GM20000 (cell line): Measurements from ENCODE around the gene RTP5.

ENCODE experiments used
- DNase-seq: peaks from one replicate; pipeline ENCODE4 v3.0.0; 2012; ENCODE audit warnings: low spot score
- CTCF ChIP-seq: IDR thresholded peaks from 2 replicates; pipeline ENCODE4 v1.5.1; 2012; ENCODE audit warnings: mild to moderate bottlenecking, control low read depth; ENCODE audit errors: extremely low read depth, missing control alignments

Gene RTP5

DNA sequence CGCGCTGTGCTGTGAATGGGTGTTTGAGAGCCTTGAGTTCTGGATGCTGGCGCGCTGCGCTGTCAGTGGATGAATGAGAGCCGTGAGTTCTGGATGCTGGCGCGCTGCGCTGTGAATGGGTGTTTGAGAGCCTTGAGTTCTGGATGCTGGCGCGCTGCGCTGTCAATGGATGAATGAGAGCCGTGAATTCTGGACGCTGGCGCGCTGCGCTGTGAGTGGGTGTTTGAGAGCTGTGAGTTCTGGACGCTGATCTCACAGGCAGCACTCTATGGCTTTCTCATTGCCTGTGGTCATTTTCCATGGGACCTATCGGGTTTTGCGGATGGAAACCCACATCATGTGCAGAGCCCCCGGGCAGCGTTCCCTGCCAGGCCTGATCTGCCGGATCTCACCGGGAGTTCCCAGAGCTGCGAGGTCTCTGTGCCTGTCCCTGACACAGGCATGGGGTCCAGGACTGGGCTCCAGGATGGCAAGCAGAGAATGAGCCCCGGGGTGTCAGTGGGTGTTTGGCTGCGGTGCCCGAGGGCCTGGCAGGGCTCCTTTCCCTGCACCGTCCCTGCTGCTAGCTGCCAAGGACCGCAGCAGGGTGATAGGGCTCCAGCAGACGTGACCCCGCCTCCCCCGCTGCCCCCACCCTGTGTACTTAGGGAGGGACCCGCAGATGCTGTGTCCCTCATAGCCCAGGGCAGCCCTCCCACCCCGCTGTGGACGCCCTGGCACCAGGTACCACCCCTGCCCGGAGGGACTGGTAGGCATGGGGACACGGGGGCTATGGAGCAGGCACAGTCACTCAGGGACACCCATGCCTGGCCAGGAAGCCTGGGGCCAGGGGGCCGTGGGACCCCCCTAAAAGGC lies 20.5 kb upstream of the RTP5 start:
- no peak for TF ChIP-seq CTCF
- peak; percentile 13 for DNase-seq

GRCh38 chr2:241849616-241850543 lies 19.6 kb upstream of the RTP5 start:
- no peak for TF ChIP-seq CTCF
- DNase-seq: peak; percentile 23

- DNase-seq: no peak
- TF ChIP-seq CTCF: no peak
Observed at GRCh38 chr2:241850544-241851324, 18.8 kb upstream of the RTP5 start.

GRCh38 chr2:241851325-241852115 lies 18.0 kb upstream of the RTP5 start:
- no peak for TF ChIP-seq CTCF
- DNase-seq: peak; percentile 30

DNA sequence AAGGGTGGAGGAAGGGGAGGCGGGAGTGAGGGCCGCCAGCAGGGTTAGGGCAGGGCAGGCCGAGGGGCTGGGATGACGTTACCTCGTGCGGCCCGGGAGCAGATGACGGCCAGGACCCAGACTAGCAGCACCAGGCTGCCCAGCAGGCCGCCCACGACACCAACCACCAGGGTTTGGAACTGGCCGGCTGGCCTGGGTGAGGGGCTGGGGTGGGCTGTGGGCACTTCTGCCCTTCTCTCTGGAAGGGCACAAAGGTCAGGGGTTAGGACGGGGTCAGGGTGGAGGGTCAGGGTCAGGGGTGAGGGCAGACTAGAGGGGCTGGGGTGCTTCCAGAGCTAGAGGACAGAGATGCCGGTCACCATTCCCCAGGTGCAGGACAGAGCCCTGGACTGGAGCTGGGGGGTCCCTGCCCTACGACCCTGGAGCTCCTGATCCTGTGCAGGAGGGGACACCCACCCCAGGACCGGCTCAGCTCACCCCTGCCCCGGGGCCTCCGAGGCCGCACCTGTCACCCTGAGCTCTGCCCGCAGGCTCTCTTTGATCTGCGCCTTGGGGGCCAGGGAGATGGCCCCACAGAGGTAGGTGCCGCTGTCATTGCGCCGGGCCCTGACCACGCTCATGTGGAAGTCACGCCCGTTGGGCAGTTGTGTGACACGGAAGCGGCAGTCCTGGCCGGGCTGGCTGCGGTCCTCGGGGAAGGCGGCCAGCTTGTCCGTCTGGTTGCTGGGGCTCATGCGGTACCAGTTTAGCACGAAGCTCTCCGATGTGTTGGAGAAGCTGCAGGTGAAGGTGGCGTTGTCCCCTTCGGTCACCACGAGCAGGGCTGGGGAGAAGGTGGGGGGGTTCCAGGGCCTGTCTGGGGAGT lies 17.2 kb upstream of the RTP5 start:
- peak; percentile 23 for DNase-seq
- TF ChIP-seq CTCF: no peak
